ENCODE data around the gene TOX3. TPM values are rescaled to one million over a fixed set of nuclear protein-coding genes. Genes with fewer than 3 reads are reported as not detected.

Gene TOX3
- total and polyA plus RNA-seq, 2 experiments from 2014 or later: 0.24 to 0.79 TPM

DNA sequence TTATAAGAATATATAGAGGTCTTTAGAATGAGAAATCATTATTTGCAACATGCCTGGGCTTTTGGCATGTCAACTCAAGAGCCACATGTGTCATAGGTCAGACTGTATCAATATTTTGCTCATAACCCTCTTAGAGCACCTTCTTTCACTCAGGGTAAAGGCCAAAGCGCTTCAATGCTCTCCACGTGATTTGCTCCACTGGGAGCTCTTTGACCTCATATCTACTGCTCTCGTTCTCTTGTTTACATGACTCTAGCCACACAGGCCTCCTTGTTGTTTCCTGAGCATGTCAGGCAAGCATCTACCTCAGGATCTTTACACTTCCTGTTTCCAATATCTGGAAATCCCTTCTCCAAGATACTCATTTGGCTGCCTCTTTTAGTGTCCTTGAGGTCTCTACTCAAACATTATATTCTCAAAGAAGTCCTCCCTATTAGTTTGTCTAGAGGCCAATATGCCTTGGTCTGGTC lies 148.4 kb downstream of the TOX3 start:
- Histone ChIP-seq H3K27me3 (no peaks in the 10 kb centered on the region), H3K4me3 (no peak overlapping the region), H3K36me3 (no peaks in the 10 kb centered on the region), H3K27ac (no peak overlapping the region), H3K4me1 (ENCODE audit: low read depth) (no peaks in the 10 kb centered on the region), H3K9me3 (ENCODE audit: low read depth) (no peaks in the 10 kb centered on the region)
- TF ChIP-seq, protein P1, sequence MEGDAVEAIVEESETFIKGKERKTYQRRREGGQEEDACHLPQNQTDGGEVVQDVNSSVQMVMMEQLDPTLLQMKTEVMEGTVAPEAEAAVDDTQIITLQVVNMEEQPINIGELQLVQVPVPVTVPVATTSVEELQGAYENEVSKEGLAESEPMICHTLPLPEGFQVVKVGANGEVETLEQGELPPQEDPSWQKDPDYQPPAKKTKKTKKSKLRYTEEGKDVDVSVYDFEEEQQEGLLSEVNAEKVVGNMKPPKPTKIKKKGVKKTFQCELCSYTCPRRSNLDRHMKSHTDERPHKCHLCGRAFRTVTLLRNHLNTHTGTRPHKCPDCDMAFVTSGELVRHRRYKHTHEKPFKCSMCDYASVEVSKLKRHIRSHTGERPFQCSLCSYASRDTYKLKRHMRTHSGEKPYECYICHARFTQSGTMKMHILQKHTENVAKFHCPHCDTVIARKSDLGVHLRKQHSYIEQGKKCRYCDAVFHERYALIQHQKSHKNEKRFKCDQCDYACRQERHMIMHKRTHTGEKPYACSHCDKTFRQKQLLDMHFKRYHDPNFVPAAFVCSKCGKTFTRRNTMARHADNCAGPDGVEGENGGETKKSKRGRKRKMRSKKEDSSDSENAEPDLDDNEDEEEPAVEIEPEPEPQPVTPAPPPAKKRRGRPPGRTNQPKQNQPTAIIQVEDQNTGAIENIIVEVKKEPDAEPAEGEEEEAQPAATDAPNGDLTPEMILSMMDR (IDR thresholded peaks at IDR 0.05; ENCODE audit: low read depth, low read length): no peak
- no peak for DNase-seq (ENCODE audit: low read depth in 1 of 2, low spot score in 1 of 2)

DNA sequence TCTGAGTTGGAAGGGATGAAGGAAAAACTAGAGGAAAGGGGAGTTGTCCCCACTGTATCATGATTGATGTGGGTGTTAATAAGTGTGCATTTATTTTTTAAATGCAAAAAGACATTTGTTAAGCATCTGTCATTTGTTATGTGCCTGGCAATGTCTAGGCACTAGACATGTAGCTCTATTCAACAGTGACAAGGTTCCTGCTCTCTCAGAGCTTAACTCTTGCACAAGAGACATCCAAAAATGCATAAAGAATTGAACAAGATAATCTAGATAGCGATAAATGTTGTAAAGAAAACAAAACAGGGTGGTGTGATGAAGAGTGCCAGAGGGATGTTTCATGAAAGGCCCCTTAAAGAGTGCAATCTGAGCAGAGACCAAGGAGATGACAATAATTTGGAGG lies 148.9 kb downstream of the TOX3 start:
- no peaks in the 10 kb centered on the region for H3K9me3 ChIP-seq (ENCODE audit: low read depth)
- DNase-seq (ENCODE audit: low read depth in 1 of 2, low spot score in 1 of 2): no peak
- no peaks in the 10 kb centered on the region for H3K27me3 ChIP-seq

DNA sequence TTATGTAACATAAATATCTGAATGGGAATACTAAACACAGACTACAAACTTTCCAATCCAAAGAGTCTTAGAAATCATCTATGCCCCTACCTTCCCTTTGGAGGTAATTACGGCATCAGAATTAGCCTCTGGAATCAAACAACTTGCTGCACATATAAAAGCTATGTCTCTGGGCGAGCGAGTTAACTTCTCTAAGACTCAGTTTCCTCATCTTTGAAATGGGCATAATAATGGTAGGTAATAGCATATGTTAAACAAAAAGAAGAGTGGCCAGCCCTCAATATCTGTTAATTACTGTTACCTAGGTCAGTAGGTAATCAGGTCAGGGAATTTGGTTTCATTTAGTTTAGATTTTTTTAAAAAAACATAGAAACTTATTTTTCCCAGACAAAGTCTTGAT lies 153.5 kb downstream of the TOX3 start:
- H3K27ac ChIP-seq: no peak overlapping the region
- H3K27me3 ChIP-seq: no peaks in the 10 kb centered on the region
- no peak for DNase-seq (ENCODE audit: low read depth in 1 of 2, low spot score in 1 of 2)
- no peaks in the 10 kb centered on the region for H3K4me1 ChIP-seq (ENCODE audit: low read depth)
- H3K36me3 ChIP-seq: no peaks in the 10 kb centered on the region
- no peaks in the 10 kb centered on the region for H3K9me3 ChIP-seq (ENCODE audit: low read depth)
- H3K4me3 ChIP-seq: no peak overlapping the region
- TF ChIP-seq, protein P1 (IDR thresholded peaks at IDR 0.05; ENCODE audit: low read depth, low read length): no peak

More for the DNA sequence above, 148.9 kb downstream of the TOX3 start:
- Histone ChIP-seq H3K27ac (no peak overlapping the region), H3K36me3 (no peaks in the 10 kb centered on the region), H3K4me3 (no peak overlapping the region), H3K4me1 (ENCODE audit: low read depth) (no peaks in the 10 kb centered on the region)
- TF ChIP-seq, protein P1 (IDR thresholded peaks at IDR 0.05; ENCODE audit: low read depth, low read length): no peak

DNA sequence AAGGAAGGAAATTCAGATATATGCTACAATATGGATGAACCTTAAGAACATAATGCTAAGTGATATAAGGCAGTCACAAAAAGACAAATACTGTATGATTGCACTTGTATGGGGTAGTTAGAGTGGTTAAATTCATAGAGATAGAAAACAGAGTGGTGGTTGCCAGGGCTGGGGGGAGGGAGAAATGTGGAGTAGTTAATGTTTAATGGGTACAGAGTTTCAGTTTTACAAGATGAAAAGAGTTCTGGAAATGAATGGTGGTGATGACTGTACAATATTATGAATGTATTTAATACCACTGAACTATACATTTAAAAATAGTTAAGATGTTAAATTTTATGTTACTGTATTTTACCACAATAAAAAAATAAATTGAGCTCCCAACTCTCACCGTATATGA lies 157.9 kb downstream of the TOX3 start:
- Histone ChIP-seq H3K9me3 (ENCODE audit: low read depth) (no peaks in the 10 kb centered on the region), H3K27ac (no peak overlapping the region), H3K4me1 (ENCODE audit: low read depth) (no peaks in the 10 kb centered on the region), H3K4me3 (no peak overlapping the region), H3K36me3 (no peaks in the 10 kb centered on the region), H3K27me3 (no peaks in the 10 kb centered on the region)
- no peak for DNase-seq (ENCODE audit: low read depth in 1 of 2, low spot score in 1 of 2)
- TF ChIP-seq, protein P1 (IDR thresholded peaks at IDR 0.05; ENCODE audit: low read depth, low read length): no peak

Measured in cardiac muscle cell (in vitro differentiated cells and primary cell).